ENCODE results near the gene PTX4. TPM values are rescaled to one million over a fixed set of nuclear protein-coding genes. Genes with fewer than 3 reads are reported as not detected.

Gene PTX4
- total RNA-seq, 1 donor from 2014 or later, result not detected

- Histone ChIP-seq H3K4me3 (no peak overlapping the region), H3K27me3 (no peaks in the 10 kb centered on the region), H3K4me1 (peaks cover 13 to 19% of the 10 kb centered on the region in 2 donors), H3K27ac (peak overlapping the region; percentile 83 to 92), H3K36me3 (peaks cover 8 to 11% of the 10 kb centered on the region in 2 donors), H3K9me3 (peaks cover 0 to 11% of the 10 kb centered on the region in 2 donors)
- intact Hi-C loops (cut with DNase I), result no loop called here
- no peak for TF ChIP-seq CTCF (IDR thresholded peaks at IDR 0.05)
- no peak for DNase-seq (ENCODE audit: low spot score in 2 of 2)
These were observed 22.2 kb upstream of the PTX4 start for GRCh38 chr16:1510941-1511351.

DNA sequence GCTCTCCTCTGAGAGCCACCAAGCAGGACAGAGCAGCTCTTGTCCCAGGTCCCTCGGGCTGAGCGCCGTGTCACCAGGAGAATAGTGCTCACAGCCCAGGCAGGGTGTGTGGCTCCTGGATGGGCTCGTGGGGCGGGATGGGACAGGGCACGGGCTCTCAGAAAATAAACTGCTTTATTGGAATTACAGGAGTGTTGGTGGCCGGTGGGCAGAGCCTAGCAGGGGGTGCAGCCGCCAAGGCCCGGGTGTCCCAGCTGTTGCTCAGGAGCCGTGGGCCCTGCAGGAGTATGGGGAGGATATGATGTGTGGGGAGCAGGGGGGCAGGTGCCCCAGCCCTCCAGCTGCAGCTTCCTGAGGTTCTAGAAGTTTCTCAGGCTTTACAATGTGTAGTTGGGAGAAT lies 21.5 kb upstream of the PTX4 start:
- DNase-seq (ENCODE audit: low spot score in 2 of 2), result no peak
- TF ChIP-seq CTCF (IDR thresholded peaks at IDR 0.05), result no peak
- H3K36me3 ChIP-seq, result peaks cover 13 to 15% of the 10 kb centered on the region in 2 donors
- peaks cover 13 to 19% of the 10 kb centered on the region in 2 donors for H3K4me1 ChIP-seq
- H3K4me3 ChIP-seq, result peak overlapping the region in 1 of 2 donors; percentile 51
- no peaks in the 10 kb centered on the region for H3K27me3 ChIP-seq
- intact Hi-C loops (cut with DNase I), result no loop called here
- peak overlapping the region; percentile 83 to 92 for H3K27ac ChIP-seq
- H3K9me3 ChIP-seq, result peaks cover 0 to 11% of the 10 kb centered on the region in 2 donors

DNA sequence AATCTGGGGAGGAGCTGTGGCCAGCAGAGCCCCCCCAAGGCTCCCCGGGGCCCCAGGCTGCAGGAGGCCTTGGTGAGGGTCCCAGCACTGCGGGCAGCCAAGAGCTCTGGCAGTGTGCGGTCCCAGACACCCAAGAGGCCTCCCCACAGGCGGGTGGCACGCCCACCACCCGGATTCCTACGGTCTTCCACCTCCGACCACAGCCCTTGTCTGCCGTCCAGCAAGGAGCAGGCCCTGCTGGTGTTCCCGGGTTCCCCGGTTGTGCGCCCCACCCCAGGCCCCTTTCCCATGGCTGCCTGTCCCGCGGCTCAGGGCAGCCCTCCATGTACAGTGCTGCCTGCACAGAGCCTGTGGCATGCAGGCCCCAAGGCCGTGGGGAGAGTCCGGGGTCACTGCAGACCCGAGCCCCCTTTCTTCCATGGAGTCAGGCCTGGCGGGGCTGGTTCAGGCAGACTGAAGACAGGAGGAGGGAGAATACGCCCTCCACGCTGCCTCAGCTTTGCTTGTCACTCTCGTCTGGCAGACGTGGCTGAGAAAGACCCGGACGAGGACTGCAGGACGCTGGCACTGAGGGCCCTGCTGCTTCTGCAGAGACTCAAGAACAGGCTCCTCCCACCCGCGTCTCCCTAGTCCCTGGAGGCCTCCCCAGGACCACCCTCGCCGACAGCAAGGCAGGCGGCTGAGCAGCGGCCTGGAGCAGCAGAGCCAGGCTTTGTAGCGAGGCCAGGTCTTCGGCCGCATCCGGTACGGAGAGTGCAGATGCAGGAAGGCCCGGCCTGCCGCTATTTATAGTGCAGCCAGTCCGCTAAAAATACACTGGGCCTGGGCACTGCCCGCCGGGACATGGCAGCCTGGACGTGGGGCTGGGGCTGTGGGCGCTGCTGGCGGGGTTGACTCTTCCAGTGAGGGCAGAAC lies 20.8 kb upstream of the PTX4 start:
- Histone ChIP-seq H3K4me3 (peak overlapping the region in 1 of 2 donors; percentile 51), H3K27me3 (no peaks in the 10 kb centered on the region), H3K9me3 (peaks cover 0 to 7% of the 10 kb centered on the region in 2 donors), H3K27ac (peak overlapping the region; percentile 83 to 92), H3K36me3 (peaks cover 15 to 19% of the 10 kb centered on the region in 2 donors), H3K4me1 (peaks cover 13 to 19% of the 10 kb centered on the region in 2 donors)
- no peak for TF ChIP-seq CTCF (IDR thresholded peaks at IDR 0.05)
- intact Hi-C loops (cut with DNase I), result loop anchor here (2.0 kb wide), 2 partner anchors 15 to 23 kb away; partner anchors contain the start of gene TMEM204
- DNase-seq (ENCODE audit: low spot score in 2 of 2), result peak; percentile 51 to 87

DNA sequence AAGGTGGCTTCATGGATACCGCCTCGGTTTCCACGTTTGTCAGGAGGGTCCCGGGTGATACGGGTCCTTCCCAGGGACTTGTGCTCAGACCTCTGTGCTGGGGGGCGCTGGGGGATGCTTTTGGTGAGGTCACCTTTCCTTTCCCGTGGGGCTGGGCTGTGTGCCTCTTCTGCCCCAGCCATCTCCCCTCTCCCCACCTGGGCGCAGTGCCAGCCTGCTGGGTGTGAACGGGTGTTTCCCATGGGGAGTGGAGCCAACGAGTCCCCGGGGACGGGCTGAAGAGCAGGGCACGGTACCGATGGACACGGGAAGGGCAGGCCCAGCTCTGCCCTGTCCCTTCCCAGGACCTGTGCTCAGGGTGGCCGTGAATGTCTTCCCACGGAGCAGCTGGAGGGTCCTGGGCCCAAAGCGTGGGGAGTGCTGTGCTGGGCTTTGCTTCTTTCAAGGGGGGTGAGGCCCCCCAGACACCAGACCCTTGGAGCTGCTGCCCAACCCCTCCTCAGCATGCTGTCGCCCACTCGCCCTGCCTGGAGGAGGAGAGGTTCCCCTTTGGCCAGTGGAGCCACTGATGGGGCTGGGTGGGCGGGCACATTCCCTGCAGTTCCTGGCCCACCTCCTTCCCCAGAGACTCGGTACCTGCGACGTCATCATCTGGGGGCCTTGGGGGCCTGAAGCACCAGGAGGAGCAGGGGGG lies 19.9 kb upstream of the PTX4 start:
- Histone ChIP-seq H3K4me3 (no peak overlapping the region), H3K36me3 (peaks cover 18 to 20% of the 10 kb centered on the region in 2 donors), H3K4me1 (peaks cover 13 to 19% of the 10 kb centered on the region in 2 donors), H3K27ac (peak overlapping the region; percentile 83 to 92), H3K9me3 (no peaks in the 10 kb centered on the region), H3K27me3 (no peaks in the 10 kb centered on the region)
- DNase-seq (ENCODE audit: low spot score in 2 of 2), result no peak
- intact Hi-C loops (cut with DNase I), result loop anchor here (2.0 kb wide), 2 partner anchors 14 to 24 kb away; partner anchors contain the start of gene TMEM204
- TF ChIP-seq CTCF (IDR thresholded peaks at IDR 0.05), result no peak

- Histone ChIP-seq H3K4me3 (no peak overlapping the region), H3K9me3 (no peaks in the 10 kb centered on the region), H3K27me3 (no peaks in the 10 kb centered on the region), H3K27ac (no peak overlapping the region), H3K4me1 (peaks cover 13 to 19% of the 10 kb centered on the region in 2 donors), H3K36me3 (peaks cover 30 to 39% of the 10 kb centered on the region in 2 donors)
- intact Hi-C loops (cut with DNase I), result no loop called here
- DNase-seq (ENCODE audit: low spot score in 2 of 2), result no peak
- no peak for TF ChIP-seq CTCF (IDR thresholded peaks at IDR 0.05)
These were observed 17.9 kb upstream of the PTX4 start for GRCh38 chr16:1506494-1507213.
